H1 (cell line): ENCODE results near the gene CHD6. TPM values are rescaled to one million over a fixed set of nuclear protein-coding genes. Genes with fewer than 3 reads are reported as not detected.

Source experiments
- CTCF ChIA-PET: fragments of 300-600 bp; sonication (Branson Sonifier 250); formaldehyde crosslinking; loops from one replicate; lab custom pipeline; 2021; ENCODE audit not compliant: partially characterized antibody; lab: Charles Lee
- POLR2A ChIA-PET: fragments of 300-600 bp; sonication (Branson Sonifier 250); formaldehyde crosslinking; loops from one replicate; lab custom pipeline; 2021; ENCODE audit warnings: inconsistent platforms; ENCODE audit not compliant: partially characterized antibody; lab: Charles Lee
- DNase-seq, 2 experiments: peaks; one replicate each; pipeline versions ENCODE4 v3.0.0 to v3.0.0-alpha.2; 2010 to 2022; ENCODE audit warnings: low spot score in 2 of 2, low read depth in 1 of 2, mixed read lengths in 1 of 2
- FAIRE-seq: peaks from 2 replicates; lab custom pipeline; 2011; peaks lifted over from hg19 to GRCh38; lab: Jason Lieb, UNC
- H2AFZ ChIP-seq: 2 replicates; pipeline ENCODE4 v1.8.1; 2012; ENCODE audit warnings: low read length, inconsistent platforms
- H2AK5ac ChIP-seq: 2 replicates; pipeline ENCODE4 v1.6.1; 2013; ENCODE audit warnings: low read depth, low read length
- H2BK120ac ChIP-seq: replicated peaks from 2 replicates; pipeline ENCODE3; 2013; ENCODE audit warnings: low read depth, low read length, inconsistent platforms
- H2BK12ac ChIP-seq: 2 replicates; pipeline ENCODE4 v1.6.1; 2013; ENCODE audit warnings: low read depth, low read length
- H2BK15ac ChIP-seq: 2 replicates; pipeline ENCODE4 v1.6.1; 2013; ENCODE audit warnings: low read length
- H2BK20ac ChIP-seq: 2 replicates; pipeline ENCODE4 v1.6.1; 2013; ENCODE audit warnings: low read length
- H2BK5ac ChIP-seq: 2 replicates; pipeline ENCODE4 v1.6.1; 2013; ENCODE audit warnings: low read depth, low read length
- H3K14ac ChIP-seq: 2 replicates; pipeline ENCODE4 v1.6.1; 2013; ENCODE audit warnings: inconsistent platforms; ENCODE audit not compliant: insufficient read length
- H3K18ac ChIP-seq: 2 replicates; pipeline ENCODE4 v1.6.1; 2013; ENCODE audit warnings: low read length; ENCODE audit errors: extremely low read depth
- H3K23ac ChIP-seq: 2 replicates; pipeline ENCODE4 v1.6.1; 2013; ENCODE audit warnings: inconsistent platforms; ENCODE audit not compliant: insufficient read length
- H3K23me2 ChIP-seq: 2 replicates; pipeline ENCODE4 v1.6.1; 2013; ENCODE audit warnings: low read depth, low read length
- H3K27ac ChIP-seq: 2 replicates; pipeline ENCODE4 v1.6.1; 2011; ENCODE audit warnings: low read depth, low read length, inconsistent platforms
- H3K27me3 ChIP-seq, 4 experiments: replicated peaks in 1 of 4; 1 replicate in 1 of 4; 2 replicates in 3 of 4; pipeline versions ENCODE4 v1.6.1 to v1.8.1; 2011 to 2013; ENCODE audit warnings: low read length in 3 of 4, mild to moderate bottlenecking in 3 of 4, inconsistent platforms in 2 of 4, mixed read lengths in 2 of 4, moderate library complexity in 1 of 4; ENCODE audit not compliant: control insufficient read depth in 3 of 4, insufficient read depth in 3 of 4; ENCODE audit errors: extremely low read depth in 1 of 4
- H3K36me3 ChIP-seq, 4 experiments: 2 replicates each; pipeline versions ENCODE4 v1.6.1 to v1.8.1; 2011 to 2013; ENCODE audit warnings: mild to moderate bottlenecking in 4 of 4, low read length in 3 of 4, moderate library complexity in 2 of 4, control low read depth in 1 of 4, inconsistent platforms in 1 of 4; ENCODE audit not compliant: insufficient read depth in 4 of 4, control insufficient read depth in 2 of 4
- H3K4ac ChIP-seq: replicated peaks from 2 replicates; pipeline ENCODE3; 2013; ENCODE audit warnings: low read length, low read depth, mixed read lengths, inconsistent platforms; ENCODE audit not compliant: insufficient read length
- H3K4me1 ChIP-seq, 4 experiments: replicated peaks in 1 of 4; 1 replicate in 1 of 4; 2 replicates in 3 of 4; pipeline versions ENCODE4 v1.6.1 to v1.8.1; 2011 to 2013; ENCODE audit warnings: low read length in 3 of 4, inconsistent platforms in 2 of 4, mixed read lengths in 1 of 4; ENCODE audit not compliant: insufficient read depth in 4 of 4, control insufficient read depth in 3 of 4
- H3K4me2 ChIP-seq, 2 experiments: 2 replicates each; pipeline versions ENCODE4 v1.6.1 to v1.8.1; 2011 to 2013; ENCODE audit warnings: low read depth in 2 of 2, low read length in 2 of 2, control low read depth in 1 of 2, inconsistent platforms in 1 of 2, mild to moderate bottlenecking in 1 of 2; ENCODE audit not compliant: insufficient read depth in 1 of 2
- H3K4me3 ChIP-seq, 4 experiments: fragments of 200-600, 300-600 bp in 1 of 4; sonication (generic), shearing (Covaris generic), sonication (Bioruptor Twin) in 1 of 4; 2 replicates each; pipeline versions ENCODE4 v1.5.1 to v1.8.1; 2011 to 2016; ENCODE audit warnings: low read length in 4 of 4, low read depth in 3 of 4, control low read depth in 2 of 4, inconsistent platforms in 2 of 4, mild to moderate bottlenecking in 2 of 4, mixed read lengths in 1 of 4, moderate library complexity in 1 of 4; ENCODE audit not compliant: insufficient read depth in 2 of 4; ENCODE audit errors: extremely low read depth in 1 of 4
- H3K56ac ChIP-seq: replicated peaks from 2 replicates; pipeline ENCODE3; 2013; ENCODE audit warnings: low read depth, mild to moderate bottlenecking, mixed read lengths, low read length, inconsistent platforms; ENCODE audit not compliant: insufficient read length
- H3K79me1 ChIP-seq: 2 replicates; pipeline ENCODE4 v1.6.1; 2013; ENCODE audit warnings: low read depth, low read length, control low read depth
- H3K79me2 ChIP-seq, 2 experiments: 2 replicates each; pipeline versions ENCODE4 v1.6.1 to v1.8.1; 2012 to 2013; ENCODE audit warnings: low read length in 2 of 2, mild to moderate bottlenecking in 2 of 2, inconsistent platforms in 1 of 2; ENCODE audit not compliant: insufficient read depth in 2 of 2, control insufficient read depth in 1 of 2
- H3K9ac ChIP-seq, 4 experiments: replicated peaks in 1 of 4; 1 replicate in 1 of 4; 2 replicates in 3 of 4; pipeline versions ENCODE4 v1.6.1 to v1.8.1; 2011 to 2013; ENCODE audit warnings: low read depth in 3 of 4, low read length in 3 of 4, control low read depth in 2 of 4, mild to moderate bottlenecking in 2 of 4, moderate library complexity in 2 of 4, inconsistent platforms in 1 of 4; ENCODE audit errors: extremely low read depth in 1 of 4
- H3K9me3 ChIP-seq, 2 experiments: 2 replicates each; pipeline versions ENCODE4 v1.6.1 to v1.8.1; 2012 to 2013; ENCODE audit warnings: mild to moderate bottlenecking in 2 of 2, moderate library complexity in 2 of 2, control low read depth in 1 of 2, inconsistent platforms in 1 of 2, low read depth in 1 of 2, low read length in 1 of 2, mixed read lengths in 1 of 2; ENCODE audit not compliant: insufficient read depth in 2 of 2
- H4K20me1 ChIP-seq, 2 experiments: replicated peaks in 1 of 2; 2 replicates each; pipeline versions ENCODE3 to v1.8.1; 2011 to 2013; ENCODE audit warnings: inconsistent platforms in 2 of 2, low read length in 2 of 2, mild to moderate bottlenecking in 1 of 2; ENCODE audit not compliant: insufficient read depth in 2 of 2, control insufficient read depth in 1 of 2
- H4K5ac ChIP-seq: 2 replicates; pipeline ENCODE4 v1.6.1; 2013; ENCODE audit warnings: low read length, low read depth, mixed read lengths, inconsistent platforms; ENCODE audit not compliant: insufficient read length
- H4K8ac ChIP-seq: 2 replicates; pipeline ENCODE4 v1.8.0; 2013; ENCODE audit warnings: mild to moderate bottlenecking, moderate library complexity, low read length, inconsistent platforms; ENCODE audit not compliant: insufficient read depth; ENCODE audit errors: extremely low read depth
- H4K91ac ChIP-seq: replicated peaks from 2 replicates; pipeline ENCODE3; 2013; ENCODE audit warnings: low read length, mixed read lengths, inconsistent platforms; ENCODE audit not compliant: insufficient read length
- FOSL1 ChIP-seq: IDR thresholded peaks from 2 replicates; pipeline ENCODE4 v1.6.1; 2011; ENCODE audit warnings: mild to moderate bottlenecking, low read depth, low read length, moderate library complexity; ENCODE audit not compliant: insufficient read depth
- RNF2 ChIP-seq: fragments of 200-900, 300-1000 bp; sonication (generic); IDR thresholded peaks from 2 replicates; pipeline ENCODE4 v1.7.1; 2016; ENCODE audit warnings: borderline replicate concordance, low read depth, mild to moderate bottlenecking, antibody characterized with exemption, low read length; ENCODE audit not compliant: poor library complexity, severe bottlenecking; ENCODE audit errors: missing control alignments
- polyA plus RNA-seq, 7 experiments: library from polyadenylated mRNA; depleted of rRNA in 3 of 7; stranded (reverse) in 5 of 7; unstranded in 2 of 7; fragments of >200 nt in 5 of 7; fragments of 200-250 nt in 2 of 7; gene quantifications; 1 replicate in 5 of 7; 2 replicates in 1 of 7; 4 replicates in 1 of 7; pipeline versions ENCODE4 v1.2.1 to v1.2.3, GENCODE V29; 2011 to 2013; ENCODE audit warnings: missing spikeins in 2 of 7, mixed read lengths in 2 of 7
- total RNA-seq: library from RNA; stranded (reverse); fragmentation: NEBNext Ultra II Directional; extraction: Animal tissue kit (Norgen Biotek cat#: 25700); gene quantifications from 2 replicates; pipeline ENCODE4 v1.2.1, GENCODE V29; 2021

The CHD6 gene
- total and polyA plus RNA-seq, 2 of the 8 experiments (the other 6 are each of a cell fraction or from before 2014, with no cell fraction given) = 11.1 to 62.9 TPM

DNA sequence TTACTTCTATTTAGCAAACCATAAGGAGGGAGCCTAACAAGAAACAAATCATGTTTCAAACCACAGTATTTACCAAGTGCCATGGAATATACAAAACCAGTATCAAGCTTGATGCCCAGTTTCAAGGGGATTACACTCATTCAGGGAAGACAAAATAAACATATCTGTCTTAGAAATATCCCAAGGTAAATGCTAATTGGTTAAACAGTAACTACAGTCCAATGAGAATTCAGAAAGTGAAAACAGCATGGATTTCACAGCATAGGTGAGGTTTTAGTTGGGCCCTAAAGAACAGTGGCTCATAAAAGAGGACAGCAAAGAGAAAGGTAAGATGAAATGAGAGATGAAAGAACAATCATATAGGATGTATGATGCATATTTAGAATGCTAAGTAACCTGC is 110.3 kb downstream of the CHD6 start:
- H3K23me2 ChIP-seq = no peaks in the 10 kb centered on the region
- peaks cover 0 to 30% of the 10 kb centered on the region in 2 experiments; a peak in 2 of 4 replicates for H3K79me2 ChIP-seq
- no peak overlapping the region for H2AK5ac ChIP-seq
- H3K4me1 ChIP-seq = peaks cover 0 to 8% (median 6%) of the 10 kb centered on the region in 4 experiments; a peak in 3 of 7 replicates
- H3K27ac ChIP-seq = no peak overlapping the region
- H3K9me3 ChIP-seq = no peaks in the 10 kb centered on the region
- H3K4ac ChIP-seq = no peak overlapping the region
- H2BK20ac ChIP-seq = no peak overlapping the region
- no peak overlapping the region for H4K5ac ChIP-seq
- DNase-seq (no peak), FAIRE-seq (no peak)
- peaks cover 0 to 15% (median 4%) of the 10 kb centered on the region in 4 experiments; a peak in 4 of 8 replicates for H3K36me3 ChIP-seq
- H3K27me3 ChIP-seq = no peaks in the 10 kb centered on the region
- no peak overlapping the region for H4K91ac ChIP-seq
- H3K56ac ChIP-seq = no peak overlapping the region
- H2BK5ac ChIP-seq = no peak overlapping the region
- CTCF ChIA-PET = no interaction called here
- POLR2A ChIA-PET = no interaction called here
- no peak overlapping the region for H2AFZ ChIP-seq
- H3K4me2 ChIP-seq = no peak overlapping the region
- H2BK15ac ChIP-seq = no peak overlapping the region
- H4K8ac ChIP-seq = no peak overlapping the region
- H3K79me1 ChIP-seq = peaks cover 7% of the 10 kb centered on the region; the same call in 1 of the 2 replicates
- no peak overlapping the region for H3K14ac ChIP-seq
- H3K9ac ChIP-seq = no peak overlapping the region
- H3K4me3 ChIP-seq = no peak overlapping the region
- peaks cover 2% of the 10 kb centered on the region in 2 experiments for H4K20me1 ChIP-seq
- H3K23ac ChIP-seq = no peak overlapping the region
- H3K18ac ChIP-seq = no peak overlapping the region
- H2BK12ac ChIP-seq = no peak overlapping the region
- H2BK120ac ChIP-seq = no peak overlapping the region
- TF ChIP-seq RNF2 (no peak), FOSL1 (no peak)
